Measurements from ENCODE around the gene ENTPD2. TPM values are rescaled to one million over a fixed set of nuclear protein-coding genes. Genes with fewer than 3 reads are reported as not detected.
A peak's percentile ranks its signal among the peaks of the same experiment; 100 is the strongest.

ENTPD2 gene
- total RNA-seq, 4 donors from 2014 or later: 0.22 to 0.55 TPM; not detected in 2

DNA sequence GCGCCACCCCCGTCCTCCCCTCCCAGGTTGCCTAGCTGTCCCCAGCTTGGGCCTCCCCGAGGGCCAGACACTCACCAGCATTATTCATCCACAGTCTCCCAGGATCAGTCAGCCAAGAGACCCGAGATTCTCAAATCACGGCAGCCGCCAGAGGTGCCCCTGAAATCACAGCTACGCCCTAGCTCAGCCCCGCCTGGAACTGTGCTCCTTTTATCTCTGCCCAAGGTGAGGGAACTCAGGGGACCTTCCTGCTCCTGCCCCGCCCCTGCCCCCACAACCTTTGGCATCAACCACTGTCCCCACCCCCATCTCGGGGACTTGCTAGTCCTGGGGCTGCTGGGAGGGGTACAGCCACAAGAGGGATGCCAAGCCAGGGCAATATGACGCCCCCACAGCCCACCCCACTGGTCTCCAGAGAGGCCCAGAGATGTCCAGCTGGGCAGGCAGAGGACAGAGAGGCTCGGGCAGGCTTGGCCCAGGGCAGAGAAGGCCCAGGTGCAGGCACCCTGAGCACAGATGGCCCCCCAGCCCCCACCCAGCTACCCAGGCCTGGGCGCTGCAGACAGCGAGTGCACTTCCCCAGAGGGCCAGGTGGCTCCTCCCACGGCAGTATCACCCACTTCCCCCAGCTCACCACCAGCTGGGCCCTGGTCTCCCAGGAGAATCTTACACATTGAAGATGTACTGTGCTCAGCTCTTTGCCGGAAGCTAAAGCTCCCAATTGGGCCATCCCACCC, 21.8 kb downstream of the ENTPD2 start, which contains the start of gene FUT7:
FUT7 (minus strand) TSS at position 185 of the 737 bp plus-strand sequence; CDS start at position 88, 97 bp downstream.
- peaks cover 0 to 6% (median 0%) of the 10 kb centered on the region in 3 donors for H3K27me3 ChIP-seq
- H3K4me3 ChIP-seq: no peak within 1 kb of the TSS
- TF ChIP-seq, protein P1, sequence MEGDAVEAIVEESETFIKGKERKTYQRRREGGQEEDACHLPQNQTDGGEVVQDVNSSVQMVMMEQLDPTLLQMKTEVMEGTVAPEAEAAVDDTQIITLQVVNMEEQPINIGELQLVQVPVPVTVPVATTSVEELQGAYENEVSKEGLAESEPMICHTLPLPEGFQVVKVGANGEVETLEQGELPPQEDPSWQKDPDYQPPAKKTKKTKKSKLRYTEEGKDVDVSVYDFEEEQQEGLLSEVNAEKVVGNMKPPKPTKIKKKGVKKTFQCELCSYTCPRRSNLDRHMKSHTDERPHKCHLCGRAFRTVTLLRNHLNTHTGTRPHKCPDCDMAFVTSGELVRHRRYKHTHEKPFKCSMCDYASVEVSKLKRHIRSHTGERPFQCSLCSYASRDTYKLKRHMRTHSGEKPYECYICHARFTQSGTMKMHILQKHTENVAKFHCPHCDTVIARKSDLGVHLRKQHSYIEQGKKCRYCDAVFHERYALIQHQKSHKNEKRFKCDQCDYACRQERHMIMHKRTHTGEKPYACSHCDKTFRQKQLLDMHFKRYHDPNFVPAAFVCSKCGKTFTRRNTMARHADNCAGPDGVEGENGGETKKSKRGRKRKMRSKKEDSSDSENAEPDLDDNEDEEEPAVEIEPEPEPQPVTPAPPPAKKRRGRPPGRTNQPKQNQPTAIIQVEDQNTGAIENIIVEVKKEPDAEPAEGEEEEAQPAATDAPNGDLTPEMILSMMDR (IDR thresholded peaks at IDR 0.05 in 4 of 5, conservative IDR thresholded peaks at IDR 0.05 in 1 of 5): no peak
- TF ChIP-seq POLR2A (IDR thresholded peaks at IDR 0.05): no peak
- H3K9me3 ChIP-seq: no peaks in the 10 kb centered on the region
- peaks cover 16 to 17% of the 10 kb centered on the region in 2 donors for H3K4me1 ChIP-seq
- no peak for DNase-seq
- no peak within 1 kb of the TSS for H3K27ac ChIP-seq
- ATAC-seq: no peak
- in situ Hi-C loops (cut with MboI; ENCODE audit: low sequenced_read_pairs in 4 of 4): loop anchor here in 3 of 4 donors (5.0 to 10.0 kb wide), 3 partner anchors 87 to 247 kb away; partner anchors contain the start of genes C8G (in 1 of the 3) and FBXW5 (in 1 of the 3)
- intact Hi-C loops (cut with DNase I; ENCODE audit: low total_unique reads): no loop called here
- no peaks in the 10 kb centered on the region for H3K36me3 ChIP-seq

DNA sequence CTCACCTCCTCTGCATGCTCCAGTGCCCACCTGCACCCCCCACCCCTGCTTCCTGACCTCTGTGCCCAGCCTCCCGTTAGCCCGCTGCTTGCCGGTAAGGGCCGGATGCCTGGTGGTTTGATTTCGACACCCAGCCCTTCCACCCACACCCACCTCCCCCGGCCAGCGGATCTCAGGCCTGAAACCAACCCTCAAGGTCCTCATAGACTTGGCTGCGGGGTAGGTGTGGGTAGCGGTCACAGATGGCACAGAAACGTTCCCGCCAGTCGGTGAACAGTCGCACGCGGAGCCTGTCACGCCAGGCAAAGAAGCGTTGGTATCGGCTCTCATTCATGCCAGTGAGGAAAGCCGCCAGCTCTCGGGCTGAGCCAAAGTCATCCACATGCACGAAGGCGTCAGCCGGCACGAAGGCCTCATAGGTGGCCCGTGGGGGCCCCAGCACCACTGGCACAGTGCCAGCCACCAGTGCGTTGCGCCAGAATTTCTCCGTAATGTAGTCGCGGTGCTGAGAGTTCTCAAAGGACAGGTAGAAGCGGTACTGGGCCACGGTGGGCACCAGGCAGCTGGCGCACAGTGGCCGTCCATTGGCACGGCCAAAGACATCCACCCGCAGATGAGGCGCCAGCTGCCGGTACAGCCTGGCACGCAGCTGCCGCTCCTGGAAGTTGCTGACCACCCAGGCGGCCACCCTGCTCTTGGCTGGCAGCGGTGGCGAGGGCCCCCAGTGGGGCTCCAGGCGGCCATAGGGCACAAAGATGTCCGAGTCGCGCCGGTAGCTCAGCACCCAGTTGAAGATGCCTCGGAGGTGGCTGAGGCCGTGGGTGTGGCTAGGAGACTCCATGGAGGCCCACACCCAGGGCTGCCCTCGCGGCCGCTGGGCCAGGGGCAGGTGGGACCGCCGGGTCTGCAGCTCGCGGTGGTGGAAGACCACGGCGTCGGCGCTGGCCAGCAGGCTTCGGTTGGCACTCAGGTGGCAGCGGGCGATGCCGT, 23.0 kb downstream of the ENTPD2 start:
- Histone ChIP-seq H3K27ac (no peak overlapping the region), H3K4me1 (peaks cover 23% of the 10 kb centered on the region in 2 donors), H3K4me3 (no peak overlapping the region), H3K27me3 (peaks cover 0 to 6% (median 0%) of the 10 kb centered on the region in 3 donors), H3K36me3 (no peaks in the 10 kb centered on the region), H3K9me3 (no peaks in the 10 kb centered on the region)
- intact Hi-C loops (cut with DNase I; ENCODE audit: low total_unique reads) (no loop called here), in situ Hi-C loops (cut with MboI; ENCODE audit: low sequenced_read_pairs in 4 of 4) (loop anchor here in 3 of 4 donors (5.0 to 10.0 kb wide), 3 partner anchors 86 to 246 kb away; partner anchors contain the start of genes C8G (in 1 of the 3) and FBXW5 (in 1 of the 3))
- ATAC-seq: no peak
- TF ChIP-seq POLR2A (IDR thresholded peaks at IDR 0.05): no peak
- TF ChIP-seq, protein P1 (IDR thresholded peaks at IDR 0.05 in 4 of 5, conservative IDR thresholded peaks at IDR 0.05 in 1 of 5): no peak
- DNase-seq: no peak

DNA sequence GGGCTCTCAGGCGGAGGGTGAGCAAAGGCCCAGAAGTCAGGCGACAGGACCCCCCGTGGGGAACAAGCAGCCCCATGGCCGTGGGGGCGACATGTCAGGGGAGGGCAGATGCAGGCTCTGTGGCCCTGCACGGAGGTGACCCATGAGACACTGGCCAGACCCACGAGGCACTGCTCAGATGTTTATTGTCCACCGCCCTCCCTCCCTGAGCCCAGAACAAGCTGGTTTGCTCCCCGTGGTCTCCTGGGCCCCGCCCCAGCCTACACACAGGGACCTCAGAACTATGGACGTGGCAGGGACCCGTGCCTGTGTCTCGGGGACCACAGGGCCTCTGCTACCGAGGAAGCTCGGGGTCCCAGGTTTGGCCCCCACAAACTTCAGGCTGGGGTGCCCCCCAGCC, 23.9 kb downstream of the ENTPD2 start:
- DNase-seq (no peak), ATAC-seq (no peak)
- intact Hi-C loops (cut with DNase I; ENCODE audit: low total_unique reads) (no loop called here), in situ Hi-C loops (cut with MboI; ENCODE audit: low sequenced_read_pairs in 4 of 4) (loop anchor here in 3 of 4 donors (5.0 to 10.0 kb wide), 3 partner anchors 85 to 245 kb away; partner anchors contain the start of genes C8G (in 1 of the 3) and FBXW5 (in 1 of the 3))
- TF ChIP-seq, protein P1 (IDR thresholded peaks at IDR 0.05 in 4 of 5, conservative IDR thresholded peaks at IDR 0.05 in 1 of 5): no peak
- TF ChIP-seq POLR2A (IDR thresholded peaks at IDR 0.05): no peak
- no peak overlapping the region for H3K4me3 ChIP-seq
- H3K4me1 ChIP-seq: peaks cover 21 to 23% of the 10 kb centered on the region in 2 donors
- peaks cover 0 to 6% (median 0%) of the 10 kb centered on the region in 3 donors for H3K27me3 ChIP-seq
- no peaks in the 10 kb centered on the region for H3K9me3 ChIP-seq
- H3K27ac ChIP-seq: no peak overlapping the region
- H3K36me3 ChIP-seq: no peaks in the 10 kb centered on the region

DNA sequence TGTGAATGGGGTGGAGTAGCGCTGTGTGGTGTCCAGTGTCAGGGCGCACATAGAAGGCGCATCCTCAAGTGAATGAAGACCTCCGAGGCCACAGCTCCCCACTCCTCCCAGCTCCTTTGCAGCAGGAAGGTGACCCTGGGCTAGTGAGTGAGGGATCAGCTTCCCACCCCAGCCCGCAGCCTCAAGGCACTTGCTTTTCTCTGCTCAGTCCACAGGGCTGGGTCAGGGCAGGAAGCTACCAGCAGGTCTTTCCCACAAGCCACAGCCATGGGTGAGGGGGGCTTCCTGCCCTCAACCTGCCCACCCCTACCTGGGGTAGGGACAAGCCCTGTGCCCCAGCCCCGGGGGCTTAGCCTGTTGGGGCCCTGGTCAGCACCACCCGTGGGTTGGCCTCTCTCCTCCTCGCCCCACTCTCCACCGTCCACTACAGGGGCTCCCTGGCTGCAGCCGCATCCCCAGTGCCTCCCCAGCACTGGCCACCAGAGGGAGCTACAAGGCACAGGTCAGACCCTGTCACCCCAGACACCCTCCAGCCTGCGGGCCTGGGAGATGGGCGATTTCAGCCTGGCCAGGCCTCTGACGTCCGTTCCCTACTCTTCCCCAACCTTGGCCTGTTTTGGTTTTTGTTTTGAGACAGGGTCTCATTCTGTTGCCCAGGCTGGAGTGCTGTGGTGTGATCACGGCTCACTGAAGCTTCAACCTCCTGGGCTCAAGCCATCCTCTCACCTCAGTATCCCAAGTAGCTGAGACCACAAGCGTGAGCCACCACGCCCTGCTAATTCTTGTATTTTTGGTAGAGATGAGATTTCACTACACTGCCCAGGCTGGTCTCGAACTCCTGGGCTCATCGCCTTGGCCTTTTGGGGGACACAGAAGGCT, 24.6 kb downstream of the ENTPD2 start:
- Histone ChIP-seq H3K27me3 (no peaks in the 10 kb centered on the region), H3K4me3 (peak overlapping the region; percentile 76 to 91 (median 79)), H3K9me3 (no peaks in the 10 kb centered on the region), H3K4me1 (peaks cover 20 to 23% of the 10 kb centered on the region in 2 donors), H3K27ac (no peak overlapping the region), H3K36me3 (no peaks in the 10 kb centered on the region)
- ATAC-seq (peak; percentile 50 to 60), DNase-seq (peak; percentile 45 to 60)
- intact Hi-C loops (cut with DNase I; ENCODE audit: low total_unique reads) (loop anchor here (2.0 to 5.0 kb wide), 2 partner anchors 84 to 182 kb away; partner anchors contain the start of genes C8G, FBXW5 and PHPT1), in situ Hi-C loops (cut with MboI; ENCODE audit: low sequenced_read_pairs in 4 of 4) (no loop called here)
- TF ChIP-seq POLR2A (IDR thresholded peaks at IDR 0.05): no peak
- TF ChIP-seq, protein P1 (IDR thresholded peaks at IDR 0.05 in 4 of 5, conservative IDR thresholded peaks at IDR 0.05 in 1 of 5): peak; percentile 64 to 91 (median 87)
